ENCODE data around the gene FCRL2. TPM values are rescaled to one million over a fixed set of nuclear protein-coding genes. Genes with fewer than 3 reads are reported as not detected.
A peak's percentile ranks its signal among the peaks of the same experiment; 100 is the strongest.

Gene FCRL2
- total and polyA plus RNA-seq, 12 donors: 0.04 to 0.17 TPM; not detected in 10

DNA sequence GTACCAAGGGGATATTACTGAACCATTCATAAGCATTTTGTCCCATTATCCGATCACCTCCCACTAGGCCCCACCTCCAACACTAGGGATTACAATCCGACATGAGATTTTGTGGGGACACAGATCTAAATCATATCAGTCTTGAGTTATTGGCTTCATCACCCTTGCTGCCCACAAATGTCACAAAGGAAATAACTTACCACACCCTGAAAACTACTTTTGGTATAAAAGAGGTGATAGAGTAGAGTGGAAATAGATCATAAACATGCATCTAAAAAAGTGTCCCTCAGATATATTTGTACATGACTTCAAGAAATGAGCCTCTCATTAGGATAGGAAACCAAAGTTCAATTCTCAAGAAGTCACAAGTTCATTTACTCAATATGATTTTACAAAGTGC lies 53.8 kb downstream of the FCRL2 start:
- peaks cover 0 to 14% (median 4%) of the 10 kb centered on the region in 11 donors for H3K9me3 ChIP-seq
- TF ChIP-seq, protein P1, sequence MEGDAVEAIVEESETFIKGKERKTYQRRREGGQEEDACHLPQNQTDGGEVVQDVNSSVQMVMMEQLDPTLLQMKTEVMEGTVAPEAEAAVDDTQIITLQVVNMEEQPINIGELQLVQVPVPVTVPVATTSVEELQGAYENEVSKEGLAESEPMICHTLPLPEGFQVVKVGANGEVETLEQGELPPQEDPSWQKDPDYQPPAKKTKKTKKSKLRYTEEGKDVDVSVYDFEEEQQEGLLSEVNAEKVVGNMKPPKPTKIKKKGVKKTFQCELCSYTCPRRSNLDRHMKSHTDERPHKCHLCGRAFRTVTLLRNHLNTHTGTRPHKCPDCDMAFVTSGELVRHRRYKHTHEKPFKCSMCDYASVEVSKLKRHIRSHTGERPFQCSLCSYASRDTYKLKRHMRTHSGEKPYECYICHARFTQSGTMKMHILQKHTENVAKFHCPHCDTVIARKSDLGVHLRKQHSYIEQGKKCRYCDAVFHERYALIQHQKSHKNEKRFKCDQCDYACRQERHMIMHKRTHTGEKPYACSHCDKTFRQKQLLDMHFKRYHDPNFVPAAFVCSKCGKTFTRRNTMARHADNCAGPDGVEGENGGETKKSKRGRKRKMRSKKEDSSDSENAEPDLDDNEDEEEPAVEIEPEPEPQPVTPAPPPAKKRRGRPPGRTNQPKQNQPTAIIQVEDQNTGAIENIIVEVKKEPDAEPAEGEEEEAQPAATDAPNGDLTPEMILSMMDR (IDR thresholded peaks at IDR 0.05): no peak

DNA sequence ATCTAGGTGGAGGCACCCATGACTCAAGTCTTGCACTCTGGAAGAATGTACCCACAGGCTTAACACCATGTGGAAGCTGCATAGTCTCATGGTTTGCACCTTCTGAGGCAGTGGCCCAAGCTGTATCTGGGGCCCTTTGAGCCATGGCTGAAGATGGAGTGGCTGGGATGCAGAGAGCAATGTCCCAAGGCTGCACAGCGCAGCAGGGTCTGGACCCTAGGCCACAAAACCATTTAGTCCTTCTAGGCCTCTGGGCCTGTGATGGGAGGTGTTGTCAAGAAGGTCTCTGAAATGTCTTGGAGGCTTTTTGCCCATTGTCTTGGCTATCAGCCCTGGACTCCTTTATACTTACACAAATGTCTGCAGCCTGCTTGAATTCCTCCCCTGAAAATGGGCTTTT lies 54.9 kb downstream of the FCRL2 start:
- Histone ChIP-seq H3K4me3 (no peak overlapping the region), H3K9me3 (peaks cover 0 to 14% (median 4%) of the 10 kb centered on the region in 11 donors), H3K27me3 (no peaks in the 10 kb centered on the region), H3K27ac (no peak overlapping the region), H3K36me3 (no peaks in the 10 kb centered on the region), H3K4me1 (no peaks in the 10 kb centered on the region)
- intact Hi-C loops (cut with DNase I): no loop called here
- ATAC-seq: no peak
- TF ChIP-seq, protein P1 (IDR thresholded peaks at IDR 0.05): no peak
- no peak for DNase-seq
- WGBS, 2 donors: 81 to 89% methylated on average over 1 of the region's 1 CpG

More for the DNA sequence above, 53.8 kb downstream of the FCRL2 start:
- H3K27me3 ChIP-seq: no peaks in the 10 kb centered on the region
- ATAC-seq (no peak), DNase-seq (no peak)
- 80 to 83% methylated on average over 2 of the region's 2 CpGs for WGBS, 2 donors
- no peaks in the 10 kb centered on the region for H3K4me1 ChIP-seq
- intact Hi-C loops (cut with DNase I): no loop called here
- H3K27ac ChIP-seq: peak overlapping the region in 1 of 10 donors; percentile 31
- no peaks in the 10 kb centered on the region for H3K36me3 ChIP-seq
- no peak overlapping the region for H3K4me3 ChIP-seq

DNA sequence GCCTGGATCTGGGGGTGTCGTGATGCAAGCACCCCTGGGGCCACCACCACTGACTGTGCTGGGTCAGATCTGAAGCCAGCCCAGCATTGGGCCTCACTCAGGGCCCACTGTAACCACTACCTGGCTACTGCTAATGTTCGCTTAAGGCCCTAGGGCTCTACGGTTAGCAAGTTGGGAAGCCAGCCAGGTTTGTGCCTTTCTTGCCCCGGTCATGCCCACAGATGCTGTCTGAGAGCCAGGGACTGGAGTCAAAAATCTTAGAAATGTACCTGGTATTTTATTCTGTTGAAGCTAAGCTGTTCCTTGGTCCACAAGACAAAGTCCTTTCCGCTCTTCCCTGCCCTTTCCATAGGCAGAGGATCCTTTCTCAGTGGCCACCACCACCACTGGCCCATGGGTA lies 61.2 kb downstream of the FCRL2 start:
- no peak for ATAC-seq
- Histone ChIP-seq H3K27ac (no peak overlapping the region), H3K4me1 (no peaks in the 10 kb centered on the region), H3K4me3 (no peak overlapping the region), H3K36me3 (no peaks in the 10 kb centered on the region), H3K9me3 (no peaks in the 10 kb centered on the region), H3K27me3 (no peaks in the 10 kb centered on the region)
- intact Hi-C loops (cut with DNase I): no loop called here
- TF ChIP-seq, protein P1 (IDR thresholded peaks at IDR 0.05): no peak
- WGBS, 2 donors: 81 to 82% methylated on average over 5 of the region's 5 CpGs
- no peak for DNase-seq

DNA sequence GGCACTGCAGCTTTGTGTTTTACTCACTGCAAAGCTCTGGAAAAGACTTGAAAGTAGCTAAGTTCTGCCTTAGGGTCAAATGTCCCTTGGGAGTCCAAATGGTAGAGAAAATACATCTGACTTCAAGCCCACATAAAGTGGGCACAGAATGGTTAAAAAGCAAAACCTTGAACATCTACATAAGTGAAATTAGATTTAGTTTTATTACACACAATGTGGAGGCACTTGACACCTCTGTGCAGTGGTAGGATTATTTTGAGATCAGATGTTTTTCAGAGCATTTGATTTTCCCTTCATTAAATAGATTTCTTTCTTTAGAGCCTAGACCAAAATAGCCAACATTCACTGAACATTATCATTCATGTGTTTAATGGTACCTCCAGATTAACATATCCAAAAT lies 65.1 kb downstream of the FCRL2 start:
- ATAC-seq (no peak), DNase-seq (no peak)
- TF ChIP-seq, protein P1 (IDR thresholded peaks at IDR 0.05): no peak
- no peak overlapping the region for H3K27ac ChIP-seq
- no peaks in the 10 kb centered on the region for H3K27me3 ChIP-seq
- H3K36me3 ChIP-seq: no peaks in the 10 kb centered on the region
- no peaks in the 10 kb centered on the region for H3K4me1 ChIP-seq
- H3K9me3 ChIP-seq: peaks cover 0 to 2% (median 0%) of the 10 kb centered on the region in 11 donors
- no peak overlapping the region for H3K4me3 ChIP-seq
- intact Hi-C loops (cut with DNase I): no loop called here
